BE2C (cell line): ENCODE data around the gene OLFML2A.
"Not testable (repeated sequence)": the region's sequence is repeated elsewhere in the genome, so short reads cannot be mapped to it uniquely, and the experiment has no call there.

Experiments
- DNase-seq: peaks from one replicate; pipeline ENCODE4 v3.0.0-alpha.2; 2020
- H3K27me3 ChIP-seq: fragments of 250-450 bp; sonication (Bioruptor Pico); 2 replicates; pipeline ENCODE4 v1.5.1; 2020; ENCODE audit warnings: mild to moderate bottlenecking
- H3K36me3 ChIP-seq: fragments of 250-450 bp; sonication (Bioruptor Pico); 2 replicates; pipeline ENCODE4 v1.5.1; 2020; ENCODE audit warnings: mild to moderate bottlenecking
- H3K4me1 ChIP-seq: fragments of 250-450 bp; sonication (Bioruptor Pico); 2 replicates; pipeline ENCODE4 v1.5.1; 2020
- H3K4me3 ChIP-seq: 2 replicates; pipeline ENCODE4 v1.5.1; 2011; ENCODE audit warnings: low read depth, low read length
- H3K9me3 ChIP-seq: fragments of 250-450 bp; sonication (Bioruptor Pico); 2 replicates; pipeline ENCODE4 v1.5.1; 2020
- CTCF ChIP-seq: IDR thresholded peaks from 2 replicates; pipeline ENCODE4 v1.5.1; 2012; ENCODE audit warnings: mild to moderate bottlenecking, low read depth, low read length

Gene OLFML2A

DNA sequence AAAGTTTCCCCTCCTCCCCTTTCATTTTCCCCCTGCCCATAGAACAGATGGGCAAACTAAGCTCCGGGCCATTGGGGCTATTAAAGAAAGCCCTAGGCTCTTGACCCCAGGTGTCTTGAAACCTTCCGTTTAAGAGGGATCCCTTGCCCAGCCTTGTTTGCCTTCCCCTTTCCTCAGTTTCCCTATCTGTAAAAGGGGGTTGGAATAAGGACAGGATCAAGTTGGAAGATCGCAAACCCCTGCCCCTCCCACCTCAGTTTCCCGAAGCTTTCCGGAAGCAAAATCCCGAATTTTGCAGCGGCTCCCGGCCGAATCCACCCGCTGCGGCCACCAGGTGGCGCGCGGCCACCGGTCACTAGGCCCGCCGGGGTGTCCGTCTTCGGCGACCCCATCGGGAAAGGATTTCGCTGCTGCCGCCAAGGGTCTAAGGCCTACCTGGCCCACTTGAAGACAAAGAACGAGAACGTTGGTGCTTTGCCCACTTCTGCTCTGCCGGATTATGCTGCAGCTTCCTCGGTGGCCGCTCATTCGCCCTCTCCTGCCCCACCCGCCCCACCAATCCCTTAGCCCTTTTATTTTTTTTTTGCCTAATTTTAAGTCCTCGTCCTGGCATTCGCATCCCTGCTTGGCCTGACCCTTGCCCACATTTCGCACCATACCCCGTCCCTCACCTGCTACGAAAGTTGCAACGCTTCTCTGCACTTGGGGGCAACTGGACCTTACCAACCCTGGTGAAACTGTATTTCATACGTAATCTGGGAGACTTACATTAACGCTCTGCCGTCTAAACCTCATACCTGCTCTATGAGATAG, 4.9 kb upstream of the OLFML2A start:
- H3K9me3 ChIP-seq = no peaks in the 10 kb centered on the region
- TF ChIP-seq CTCF = peak; percentile 79
- H3K36me3 ChIP-seq = no peaks in the 10 kb centered on the region
- H3K4me3 ChIP-seq = peak overlapping the region; percentile 66
- DNase-seq = peak; percentile 86
- no peaks in the 10 kb centered on the region for H3K4me1 ChIP-seq
- H3K27me3 ChIP-seq = peaks cover 42% of the 10 kb centered on the region

GRCh38 chr9:124772877-124773276, 4.1 kb upstream of the OLFML2A start:
- DNase-seq, H3K4me1 ChIP-seq, H3K4me3 ChIP-seq, H3K36me3 ChIP-seq, H3K9me3 ChIP-seq: not testable (repeated sequence)
- H3K27me3 ChIP-seq = peaks cover 42% of the 10 kb centered on the region

GRCh38 chr9:124773473-124774128, 3.3 kb upstream of the OLFML2A start:
- Histone ChIP-seq H3K4me3 (no peak overlapping the region), H3K4me1 (no peaks in the 10 kb centered on the region), H3K36me3 (no peaks in the 10 kb centered on the region), H3K9me3 (no peaks in the 10 kb centered on the region), H3K27me3 (peaks cover 35% of the 10 kb centered on the region)
- no peak for TF ChIP-seq CTCF
- no peak for DNase-seq

GRCh38 chr9:124774129-124774978, 2.6 kb upstream of the OLFML2A start:
- no peak overlapping the region for H3K4me3 ChIP-seq
- H3K36me3 ChIP-seq = no peaks in the 10 kb centered on the region
- peak; percentile 84 for TF ChIP-seq CTCF
- H3K9me3 ChIP-seq = no peaks in the 10 kb centered on the region
- no peaks in the 10 kb centered on the region for H3K4me1 ChIP-seq
- peak; percentile 86 for DNase-seq
- H3K27me3 ChIP-seq = peaks cover 28% of the 10 kb centered on the region

GRCh38 chr9:124776618-124776953, 347 bp upstream of the OLFML2A start:
- Histone ChIP-seq H3K36me3 (no peaks in the 10 kb centered on the region), H3K4me1 (no peaks in the 10 kb centered on the region), H3K27me3 (peaks cover 18% of the 10 kb centered on the region), H3K4me3 (peak overlapping the region; percentile 3; the same call in 1 of the 2 replicates), H3K9me3 (no peaks in the 10 kb centered on the region)
- no peak for TF ChIP-seq CTCF
- DNase-seq = no peak

DNA sequence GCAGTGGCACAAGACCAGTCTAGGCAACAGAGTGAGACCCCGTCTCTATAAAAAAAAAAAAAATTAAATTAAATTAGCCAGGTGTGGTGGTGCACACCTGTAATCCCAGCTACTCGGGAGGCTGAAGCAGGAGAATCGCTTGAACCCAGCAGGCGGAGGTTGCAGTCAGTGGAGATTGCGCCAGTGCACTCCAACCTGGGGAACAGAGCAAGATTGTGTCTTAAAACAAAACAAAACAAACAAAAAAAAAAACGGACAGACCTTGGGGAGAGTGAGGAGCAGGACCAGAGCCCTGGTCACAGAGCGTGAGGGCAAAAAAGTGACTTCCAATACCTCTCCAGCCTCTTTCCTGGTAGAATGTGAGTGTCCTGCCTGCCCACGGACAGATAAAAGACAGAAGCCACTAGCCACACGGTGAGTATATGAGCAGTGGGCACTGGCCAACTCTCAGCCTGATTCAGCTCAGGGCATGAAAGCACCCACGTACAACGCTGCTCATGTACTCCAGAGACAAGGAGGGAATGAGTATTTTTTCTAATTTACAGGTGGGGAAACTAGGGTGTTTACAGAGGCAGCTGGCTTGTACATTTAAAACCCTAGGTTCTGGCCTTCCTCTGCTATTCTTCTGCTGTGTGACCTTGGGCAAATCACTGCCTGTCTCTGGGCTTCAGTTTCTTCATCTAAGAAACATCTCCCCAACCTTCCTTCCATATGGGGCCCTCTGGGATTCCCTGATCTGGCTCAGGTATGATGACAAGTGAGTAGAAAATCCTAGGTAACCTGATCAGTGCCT, 1.8 kb downstream of the OLFML2A start:
- no peaks in the 10 kb centered on the region for H3K36me3 ChIP-seq
- H3K4me1 ChIP-seq = no peaks in the 10 kb centered on the region
- H3K9me3 ChIP-seq = no peaks in the 10 kb centered on the region
- no peak for DNase-seq
- H3K27me3 ChIP-seq = peaks cover 18% of the 10 kb centered on the region
- TF ChIP-seq CTCF = no peak
- no peak overlapping the region for H3K4me3 ChIP-seq
